HepG2 (cell line): ENCODE measurements around the gene PLCB2.

Source experiments
- BRCA1 ChIP-seq: sonication (generic); formaldehyde crosslinking; IDR thresholded peaks from 2 replicates; pipeline ENCODE4 v1.4.0; 2020; ENCODE audit warnings: missing genetic modification reagents
- FOXM1 ChIP-seq: sonication (generic); formaldehyde crosslinking; IDR thresholded peaks from 2 replicates; pipeline ENCODE4 v1.5.0; 2020; ENCODE audit warnings: missing genetic modification reagents
- POLR2AphosphoS5 ChIP-seq: IDR thresholded peaks from 2 replicates; pipeline ENCODE4 v1.6.1; 2012; ENCODE audit warnings: low read depth, low read length
- RXRB ChIP-seq: IDR thresholded peaks from 2 replicates; pipeline ENCODE4 v1.6.1; 2016; ENCODE audit warnings: borderline replicate concordance, missing genetic modification reagents, missing compliant biosample characterization
- SMARCC2 ChIP-seq: fragments of 450-650 bp; IDR thresholded peaks from 2 replicates; pipeline ENCODE4 v1.6.1; 2017; ENCODE audit warnings: antibody characterized with exemption, mild to moderate bottlenecking
- ZNF101 ChIP-seq: sonication (generic); formaldehyde crosslinking; IDR thresholded peaks from 2 replicates; pipeline ENCODE4 v1.4.0; 2020; ENCODE audit warnings: mild to moderate bottlenecking, low read depth, missing genetic modification reagents, borderline replicate concordance
- TF ChIP-seq, protein P1 (sequence below): sonication (generic); formaldehyde crosslinking; IDR thresholded peaks from 2 replicates; pipeline ENCODE4 v1.5.0; 2020; ENCODE audit warnings: mild to moderate bottlenecking, missing genetic modification reagents, moderate library complexity
- TF ChIP-seq, protein P2 (sequence below): sonication (generic); formaldehyde crosslinking; IDR thresholded peaks from 2 replicates; pipeline ENCODE4 v1.8.0; 2022; ENCODE audit warnings: missing genetic modification reagents, mild to moderate bottlenecking, borderline replicate concordance

DNA sequence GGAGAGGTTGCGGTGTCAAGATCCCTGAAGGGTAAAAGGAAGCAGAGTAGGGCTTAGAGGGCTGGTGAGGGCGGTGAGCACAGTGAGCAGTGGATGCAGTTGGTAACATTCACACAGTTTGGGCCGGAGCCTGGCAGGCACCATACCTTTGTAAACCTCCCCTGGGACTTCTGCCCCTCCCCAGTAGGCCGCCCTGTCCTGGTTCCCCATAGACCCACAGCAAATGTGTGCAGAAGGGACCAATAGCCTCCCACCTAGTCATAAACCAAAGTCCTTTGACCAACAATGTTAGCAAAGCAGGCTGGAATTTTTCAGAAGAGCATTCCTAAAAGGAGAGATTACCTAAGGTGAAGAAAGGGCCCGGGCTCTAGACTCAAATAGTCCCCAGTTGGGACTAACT lies 41.4 kb upstream of the PLCB2 start:
- no peak for TF ChIP-seq ZNF101 (CRISPR knock-in tag)
- TF ChIP-seq, protein P1, sequence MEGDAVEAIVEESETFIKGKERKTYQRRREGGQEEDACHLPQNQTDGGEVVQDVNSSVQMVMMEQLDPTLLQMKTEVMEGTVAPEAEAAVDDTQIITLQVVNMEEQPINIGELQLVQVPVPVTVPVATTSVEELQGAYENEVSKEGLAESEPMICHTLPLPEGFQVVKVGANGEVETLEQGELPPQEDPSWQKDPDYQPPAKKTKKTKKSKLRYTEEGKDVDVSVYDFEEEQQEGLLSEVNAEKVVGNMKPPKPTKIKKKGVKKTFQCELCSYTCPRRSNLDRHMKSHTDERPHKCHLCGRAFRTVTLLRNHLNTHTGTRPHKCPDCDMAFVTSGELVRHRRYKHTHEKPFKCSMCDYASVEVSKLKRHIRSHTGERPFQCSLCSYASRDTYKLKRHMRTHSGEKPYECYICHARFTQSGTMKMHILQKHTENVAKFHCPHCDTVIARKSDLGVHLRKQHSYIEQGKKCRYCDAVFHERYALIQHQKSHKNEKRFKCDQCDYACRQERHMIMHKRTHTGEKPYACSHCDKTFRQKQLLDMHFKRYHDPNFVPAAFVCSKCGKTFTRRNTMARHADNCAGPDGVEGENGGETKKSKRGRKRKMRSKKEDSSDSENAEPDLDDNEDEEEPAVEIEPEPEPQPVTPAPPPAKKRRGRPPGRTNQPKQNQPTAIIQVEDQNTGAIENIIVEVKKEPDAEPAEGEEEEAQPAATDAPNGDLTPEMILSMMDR (CRISPR knock-in tag) = no peak
- TF ChIP-seq BRCA1 (CRISPR knock-in tag) = no peak
- TF ChIP-seq FOXM1 (CRISPR knock-in tag) = no peak
- TF ChIP-seq, protein P2, sequence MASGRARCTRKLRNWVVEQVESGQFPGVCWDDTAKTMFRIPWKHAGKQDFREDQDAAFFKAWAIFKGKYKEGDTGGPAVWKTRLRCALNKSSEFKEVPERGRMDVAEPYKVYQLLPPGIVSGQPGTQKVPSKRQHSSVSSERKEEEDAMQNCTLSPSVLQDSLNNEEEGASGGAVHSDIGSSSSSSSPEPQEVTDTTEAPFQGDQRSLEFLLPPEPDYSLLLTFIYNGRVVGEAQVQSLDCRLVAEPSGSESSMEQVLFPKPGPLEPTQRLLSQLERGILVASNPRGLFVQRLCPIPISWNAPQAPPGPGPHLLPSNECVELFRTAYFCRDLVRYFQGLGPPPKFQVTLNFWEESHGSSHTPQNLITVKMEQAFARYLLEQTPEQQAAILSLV (CRISPR knock-in tag) = no peak
- TF ChIP-seq POLR2AphosphoS5 = no peak
- no peak for TF ChIP-seq RXRB (CRISPR knock-in tag)
- TF ChIP-seq SMARCC2 = no peak
